GM23338 (cell line): ENCODE measurements around the gene RNLS.

Experiments
- CREB1 ChIP-seq: fragments of 250-450 bp; sonication (Bioruptor Pico); IDR thresholded peaks from 2 replicates; pipeline ENCODE4 v1.5.0; 2020; ENCODE audit warnings: low read depth, mild to moderate bottlenecking, moderate library complexity
- CTCF ChIP-seq, 2 experiments: fragments of 200-600 bp in 1 of 2; sonication (generic) in 1 of 2; conservative IDR thresholded peaks; 2 replicates each; pipeline versions ENCODE4 v1.5.1 to v1.6.1; 2016 to 2017; ENCODE audit warnings: antibody characterized with exemption in 2 of 2, low read depth in 2 of 2, mild to moderate bottlenecking in 2 of 2, moderate library complexity in 1 of 2
- EZH2 ChIP-seq: fragments of 200-600 bp; sonication (generic); IDR thresholded peaks from one replicate; pipeline ENCODE4 v1.8.0; 2017; ENCODE audit warnings: antibody characterized with exemption, mild to moderate bottlenecking, low read depth; ENCODE audit not compliant: unreplicated experiment
- JUNB ChIP-seq: IDR thresholded peaks from one replicate; pipeline ENCODE4 v1.6.1; 2016; ENCODE audit warnings: antibody characterized with exemption; ENCODE audit not compliant: unreplicated experiment
- POLR2AphosphoS5 ChIP-seq: IDR thresholded peaks from 2 replicates; pipeline ENCODE4 v1.6.1; 2016; ENCODE audit warnings: antibody characterized with exemption, low read depth
- TF ChIP-seq, protein P1 (sequence below): IDR thresholded peaks from one replicate; pipeline ENCODE4 v1.6.1; 2018; ENCODE audit warnings: antibody characterized with exemption; ENCODE audit not compliant: unreplicated experiment

DNA sequence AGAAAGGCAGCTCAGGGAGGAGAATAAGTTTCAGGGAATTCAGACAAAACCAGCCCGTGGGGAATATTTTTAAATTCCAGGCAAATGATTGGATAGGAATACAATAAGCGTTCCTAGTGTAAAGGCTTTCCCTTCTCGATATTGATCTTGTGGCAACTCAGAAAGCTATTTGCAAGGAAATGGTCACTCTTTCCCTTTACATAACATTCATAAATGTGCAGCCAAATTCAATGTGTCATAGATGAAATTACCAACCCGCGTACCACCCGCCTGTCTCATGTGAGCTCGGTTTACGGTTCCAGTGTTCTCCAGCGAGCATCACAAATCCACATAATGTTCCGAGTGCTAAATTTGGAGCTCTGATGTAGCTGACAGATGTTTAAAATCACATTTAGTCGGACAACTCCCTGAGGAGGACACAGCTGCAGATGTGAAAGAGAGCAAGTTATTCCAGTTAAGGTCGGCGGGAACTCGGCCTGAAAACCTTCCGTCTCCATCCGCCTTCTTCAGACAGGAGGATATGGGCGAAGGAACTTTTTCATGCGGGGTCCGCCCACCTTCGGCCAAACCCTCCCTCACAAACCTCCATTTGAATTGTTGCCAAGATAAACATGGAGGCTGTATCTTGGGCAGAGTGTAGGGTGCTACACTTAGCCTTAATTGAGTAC, 327.0 kb downstream of the RNLS start:
- no peak for TF ChIP-seq CTCF (conservative IDR thresholded peaks at IDR 0.05; ENCODE audit: low read depth in 2 of 2)
- TF ChIP-seq, protein P1, sequence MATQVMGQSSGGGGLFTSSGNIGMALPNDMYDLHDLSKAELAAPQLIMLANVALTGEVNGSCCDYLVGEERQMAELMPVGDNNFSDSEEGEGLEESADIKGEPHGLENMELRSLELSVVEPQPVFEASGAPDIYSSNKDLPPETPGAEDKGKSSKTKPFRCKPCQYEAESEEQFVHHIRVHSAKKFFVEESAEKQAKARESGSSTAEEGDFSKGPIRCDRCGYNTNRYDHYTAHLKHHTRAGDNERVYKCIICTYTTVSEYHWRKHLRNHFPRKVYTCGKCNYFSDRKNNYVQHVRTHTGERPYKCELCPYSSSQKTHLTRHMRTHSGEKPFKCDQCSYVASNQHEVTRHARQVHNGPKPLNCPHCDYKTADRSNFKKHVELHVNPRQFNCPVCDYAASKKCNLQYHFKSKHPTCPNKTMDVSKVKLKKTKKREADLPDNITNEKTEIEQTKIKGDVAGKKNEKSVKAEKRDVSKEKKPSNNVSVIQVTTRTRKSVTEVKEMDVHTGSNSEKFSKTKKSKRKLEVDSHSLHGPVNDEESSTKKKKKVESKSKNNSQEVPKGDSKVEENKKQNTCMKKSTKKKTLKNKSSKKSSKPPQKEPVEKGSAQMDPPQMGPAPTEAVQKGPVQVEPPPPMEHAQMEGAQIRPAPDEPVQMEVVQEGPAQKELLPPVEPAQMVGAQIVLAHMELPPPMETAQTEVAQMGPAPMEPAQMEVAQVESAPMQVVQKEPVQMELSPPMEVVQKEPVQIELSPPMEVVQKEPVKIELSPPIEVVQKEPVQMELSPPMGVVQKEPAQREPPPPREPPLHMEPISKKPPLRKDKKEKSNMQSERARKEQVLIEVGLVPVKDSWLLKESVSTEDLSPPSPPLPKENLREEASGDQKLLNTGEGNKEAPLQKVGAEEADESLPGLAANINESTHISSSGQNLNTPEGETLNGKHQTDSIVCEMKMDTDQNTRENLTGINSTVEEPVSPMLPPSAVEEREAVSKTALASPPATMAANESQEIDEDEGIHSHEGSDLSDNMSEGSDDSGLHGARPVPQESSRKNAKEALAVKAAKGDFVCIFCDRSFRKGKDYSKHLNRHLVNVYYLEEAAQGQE: no peak
- no peak for TF ChIP-seq EZH2
- TF ChIP-seq POLR2AphosphoS5: no peak
- TF ChIP-seq JUNB: no peak
- TF ChIP-seq CREB1 (CRISPR knock-in tag): no peak
